Aorta (tissue), 5 donors: ENCODE measurements around the gene MTF1. TPM values are rescaled to one million over a fixed set of nuclear protein-coding genes. Genes with fewer than 3 reads are reported as not detected.

Source experiments
- ATAC-seq: fragments of 200-7000 bp; cut with Tn5 transposase; one replicate; pipeline ENCODE4 v1.9.1; 2022; ENCODE audit warnings: moderate library complexity; ENCODE audit not compliant: low FRiP score
- DNase-seq, 2 donors: peaks; one replicate each; pipeline ENCODE4 v3.0.0-alpha.2; 2020
- H3K27ac ChIP-seq, 2 donors: one replicate each; pipeline ENCODE4 v1.5.1; 2013; ENCODE audit warnings: low read length in 2 of 2, mild to moderate bottlenecking in 2 of 2, moderate library complexity in 2 of 2, control low read depth in 1 of 2, inconsistent platforms in 1 of 2, low read depth in 1 of 2
- H3K27me3 ChIP-seq, 2 donors: one replicate each; pipeline ENCODE4 v1.6.1; 2013; ENCODE audit warnings: control low read depth in 1 of 2, low read length in 1 of 2, mild to moderate bottlenecking in 1 of 2, moderate library complexity in 1 of 2; ENCODE audit not compliant: insufficient read depth in 2 of 2, control insufficient read depth in 1 of 2
- H3K36me3 ChIP-seq, 2 donors: one replicate each; pipeline ENCODE4 v1.6.1; 2013; ENCODE audit warnings: control low read depth in 1 of 2, low read length in 1 of 2, mild to moderate bottlenecking in 1 of 2; ENCODE audit not compliant: insufficient read depth in 2 of 2, control insufficient read depth in 1 of 2
- H3K4me1 ChIP-seq, 2 donors: one replicate each; pipeline ENCODE4 v1.6.1; 2013; ENCODE audit warnings: low read length in 2 of 2, control low read depth in 1 of 2, mild to moderate bottlenecking in 1 of 2, moderate library complexity in 1 of 2; ENCODE audit not compliant: insufficient read depth in 2 of 2, control insufficient read depth in 1 of 2
- H3K4me3 ChIP-seq, 2 donors: one replicate each; pipeline ENCODE4 v1.5.1; 2013; ENCODE audit warnings: low read length in 2 of 2, control low read depth in 1 of 2, mild to moderate bottlenecking in 1 of 2
- H3K9me3 ChIP-seq: one replicate; pipeline ENCODE4 v1.6.1; 2013; ENCODE audit warnings: mild to moderate bottlenecking, low read length; ENCODE audit not compliant: control insufficient read depth
- WGBS, 2 donors: extraction: QIAGEN DNeasy Blood & Tissue Kit; methylation state at CpG; one replicate each; pipeline ENCODE4 v1.1.7; 2013; 5-methylcytosine and 5-hydroxymethylcytosine counted together
- intact Hi-C, 2 donors: fragments of 100-400 bp; cut with DNase I; formaldehyde crosslinking; loops; one replicate each; pipeline versions ENCODE4 v1.14.2 to v1.15.0; 2022
- polyA plus RNA-seq, 2 donors: library from polyadenylated mRNA; stranded (reverse); fragments of 200-250 nt; gene quantifications; one replicate each; pipeline ENCODE4 v1.2.3, GENCODE V29; 2013
- total RNA-seq, 2 donors: library from RNA; stranded (reverse); fragmentation: NEBNext Ultra II Directional; extraction: Animal tissue kit (Norgen Biotek cat#: 25700); gene quantifications; one replicate each; pipeline ENCODE4 v1.2.1, GENCODE V29; 2021
- donor health status: healthy with polysubstance abuse.
- donor health status: Bipolar disorder and iron deficiency.
- donor health status: DM: no; HTN: no; CAD: no.
- donor health status: DM: no; HTN: no; CAD: no.
- donor health status: DM: yes; HTN: yes; CAD: no.

MTF1 gene
- total and polyA plus RNA-seq, 4 donors = 2.1 to 23.5 (median 11.9) TPM

DNA sequence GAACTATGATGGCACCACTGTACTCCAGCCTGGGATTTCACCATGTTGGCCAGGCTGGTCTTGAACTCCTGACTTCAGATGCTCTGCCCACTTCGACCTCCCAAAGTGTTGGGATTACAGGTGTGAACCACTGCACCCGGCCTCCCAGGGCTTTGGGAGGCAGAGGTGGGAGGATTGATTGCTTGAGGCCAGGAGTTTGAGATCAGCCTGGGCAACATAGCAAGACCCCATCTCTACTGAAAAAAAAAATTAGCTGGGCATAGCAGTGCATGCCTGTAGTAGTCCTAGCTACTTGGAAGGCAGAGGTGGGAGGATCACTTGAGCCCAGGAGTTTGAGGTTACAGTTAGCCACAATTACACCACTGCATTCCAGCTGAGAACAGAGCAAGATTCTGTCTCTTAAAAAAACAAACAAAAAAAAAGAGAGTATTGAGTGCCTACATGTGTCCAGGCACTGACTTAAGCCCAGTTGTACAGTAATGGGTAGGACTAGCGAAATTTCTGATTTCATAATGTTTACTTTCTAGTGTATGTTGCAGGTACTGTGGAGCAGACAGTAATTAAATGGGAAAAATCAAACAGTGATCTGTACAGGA, 61.5 kb downstream of the MTF1 start:
- Histone ChIP-seq H3K27me3 (no peaks in the 10 kb centered on the region), H3K4me1 (no peaks in the 10 kb centered on the region), H3K4me3 (no peak overlapping the region), H3K9me3 (no peaks in the 10 kb centered on the region), H3K36me3 (no peaks in the 10 kb centered on the region), H3K27ac (no peak overlapping the region)
- intact Hi-C loops = no loop called here
- WGBS, 2 donors = 88% methylated on average over 3 of the region's 3 CpGs
- DNase-seq (peak in 1 of 2 donors; percentile 27), ATAC-seq (no peak)

DNA sequence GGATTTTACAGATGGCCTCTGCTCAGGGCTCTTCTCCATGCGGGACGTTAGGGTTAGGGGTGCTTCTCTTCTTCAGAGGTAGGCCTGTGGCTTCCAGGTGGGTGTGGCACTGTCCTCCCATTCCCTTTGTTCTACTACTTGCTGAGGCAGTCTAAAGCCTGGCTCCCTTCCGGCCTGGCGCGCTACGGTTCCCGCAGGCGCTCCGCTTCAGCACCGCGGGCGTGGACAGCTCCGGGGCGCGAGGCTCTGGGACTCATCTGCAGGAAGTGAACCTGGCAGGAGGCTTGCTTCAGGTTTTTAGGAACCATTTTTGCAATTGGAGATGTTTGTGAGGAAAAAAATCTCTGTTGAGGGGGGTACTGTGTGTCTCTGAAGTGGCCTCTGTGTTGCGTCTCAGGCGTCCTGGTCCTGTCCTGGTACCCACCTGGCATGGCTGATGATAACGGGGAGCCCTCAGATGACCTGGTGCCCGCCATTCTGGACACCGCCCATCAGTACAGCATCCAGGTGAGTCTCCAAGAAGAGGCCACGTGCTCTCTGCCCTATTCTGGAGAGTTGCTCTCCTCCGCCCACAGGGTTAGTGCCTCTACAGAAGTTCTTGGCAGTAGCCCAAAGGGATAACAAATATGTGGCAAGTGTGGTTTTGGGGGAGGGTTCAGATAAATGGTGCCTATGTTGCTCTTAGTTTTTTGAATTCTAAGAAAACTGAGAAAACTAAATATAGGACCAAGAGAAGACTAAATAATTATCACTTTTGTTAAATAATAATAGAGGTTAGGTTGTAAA, 63.9 kb downstream of the MTF1 start:
- WGBS, 2 donors = 24 to 25% methylated on average over 22 of the region's 22 CpGs
- Histone ChIP-seq H3K36me3 (no peaks in the 10 kb centered on the region), H3K4me1 (no peaks in the 10 kb centered on the region), H3K27me3 (no peaks in the 10 kb centered on the region), H3K9me3 (no peaks in the 10 kb centered on the region), H3K27ac (no peak overlapping the region), H3K4me3 (no peak overlapping the region)
- ATAC-seq (peak; percentile 69), DNase-seq (peak; percentile 58 to 88)
- intact Hi-C loops = no loop called here

DNA sequence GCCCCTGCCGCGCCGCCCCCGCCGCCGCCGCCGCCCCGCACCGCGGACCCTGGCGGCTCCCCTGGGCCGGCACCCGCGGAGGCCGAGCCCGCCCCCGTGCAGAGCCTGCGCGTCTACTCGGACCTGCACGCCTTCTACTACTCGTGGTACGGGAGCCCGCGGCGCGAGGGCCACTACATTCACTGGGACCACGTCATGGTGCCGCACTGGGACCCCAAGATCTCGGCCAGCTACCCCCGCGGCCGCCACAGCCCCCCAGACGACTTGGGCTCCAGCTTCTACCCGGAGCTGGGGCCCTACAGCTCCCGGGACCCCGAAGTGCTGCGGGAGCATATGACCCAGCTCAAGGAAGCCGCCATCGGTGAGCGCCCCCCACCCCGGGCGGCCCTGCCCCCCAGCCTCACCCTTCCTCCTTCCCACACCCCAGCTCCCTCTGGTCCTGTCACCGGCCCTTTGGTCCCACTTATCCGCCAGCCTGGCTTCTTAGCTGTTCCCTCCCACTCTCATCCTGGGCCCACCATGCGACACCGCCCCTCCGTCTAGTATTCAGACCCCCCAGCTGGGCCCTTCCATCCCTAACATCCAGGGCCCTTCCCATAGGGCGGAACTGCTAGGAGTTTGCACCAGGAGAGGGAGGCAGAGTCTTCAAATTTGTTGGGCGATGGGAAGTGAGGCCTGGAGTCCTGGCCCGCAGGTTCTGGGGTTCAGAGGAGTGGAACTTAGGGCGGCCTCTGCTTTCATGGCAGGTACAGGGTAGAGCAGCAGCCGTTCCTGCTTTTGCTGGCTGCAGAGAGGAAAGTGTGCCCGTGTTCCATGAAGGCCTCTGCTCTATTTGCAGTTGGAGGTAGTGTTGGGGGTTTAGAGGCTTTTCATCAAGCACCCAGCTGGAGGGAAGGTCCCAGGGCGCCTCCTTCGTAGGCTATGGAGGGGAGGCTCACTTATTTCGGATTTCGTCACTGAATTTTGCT, 64.7 kb downstream of the MTF1 start:
- Histone ChIP-seq H3K4me1 (no peaks in the 10 kb centered on the region), H3K27ac (no peak overlapping the region), H3K4me3 (peak overlapping the region; percentile 68 to 71), H3K36me3 (no peaks in the 10 kb centered on the region), H3K27me3 (no peaks in the 10 kb centered on the region), H3K9me3 (no peaks in the 10 kb centered on the region)
- intact Hi-C loops = no loop called here
- ATAC-seq (no peak), DNase-seq (no peak)
- 9 to 10% methylated on average over 39 to 59 of the region's 59 CpGs for WGBS, 2 donors

- no peak within 1 kb of the TSS for H3K27ac ChIP-seq
- H3K27me3 ChIP-seq = no peaks in the 10 kb centered on the region
- DNase-seq (peak; percentile 58 to 81), ATAC-seq (peak; percentile 44)
- intact Hi-C loops = no loop called here
- peak within 1 kb of the TSS; percentile 68 to 71 for H3K4me3 ChIP-seq
- H3K4me1 ChIP-seq = no peaks in the 10 kb centered on the region
- no peaks in the 10 kb centered on the region for H3K9me3 ChIP-seq
- H3K36me3 ChIP-seq = no peaks in the 10 kb centered on the region
- WGBS, 2 donors = 0 to 1% methylated on average over 57 to 82 of the region's 82 CpGs
These were observed 65.5 kb downstream of the MTF1 start, which contains the start of gene MANEAL for GRCh38 chr1:37793773-37794371. TSS of gene MANEAL (plus strand) at chr1:37793847. CDS start at chr1:37794183, 336 bp downstream.

DNA sequence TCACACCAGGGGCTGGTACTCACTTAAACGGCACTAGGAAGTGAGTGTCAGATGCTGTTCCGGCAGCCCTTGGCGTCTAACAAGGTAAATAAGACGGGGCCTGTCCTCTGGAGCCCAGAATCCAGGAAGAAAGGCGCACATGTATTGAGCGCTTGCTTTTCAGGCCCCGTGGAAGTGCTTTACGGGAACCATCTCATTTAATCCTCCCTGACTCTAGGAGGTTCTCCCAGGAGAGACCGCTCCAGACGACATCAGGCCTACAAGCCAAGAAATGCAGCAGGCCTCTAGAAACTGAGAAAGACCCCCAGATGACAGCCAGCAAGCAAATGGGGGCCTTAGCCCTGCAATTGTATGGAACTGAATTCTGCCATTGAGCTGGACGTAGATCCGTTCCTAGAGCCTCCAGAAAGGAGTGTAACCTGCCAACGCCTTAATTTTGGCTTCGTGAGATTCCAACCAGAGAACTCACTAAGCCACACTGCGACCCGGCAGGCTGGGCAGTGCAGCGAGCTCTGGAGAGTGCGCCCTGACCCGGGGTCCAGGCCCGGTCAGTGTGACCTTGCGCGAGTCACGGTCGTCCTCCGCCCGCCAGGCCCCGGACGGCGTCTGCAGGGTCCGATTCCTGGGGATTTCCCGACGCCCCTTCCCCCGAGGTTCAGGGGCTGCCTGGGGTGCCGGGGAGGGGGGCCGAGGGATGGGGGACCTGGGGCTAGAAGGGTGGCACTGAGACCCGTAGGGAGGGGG, 66.3 kb downstream of the MTF1 start:
- WGBS, 2 donors = 29% methylated on average over 35 to 36 of the region's 36 CpGs
- Histone ChIP-seq H3K4me1 (no peaks in the 10 kb centered on the region), H3K4me3 (no peak overlapping the region), H3K27me3 (no peaks in the 10 kb centered on the region), H3K27ac (no peak overlapping the region), H3K9me3 (no peaks in the 10 kb centered on the region), H3K36me3 (no peaks in the 10 kb centered on the region)
- ATAC-seq (peak; percentile 7), DNase-seq (no peak)
- intact Hi-C loops = no loop called here

GRCh38 chr1:37782491-37782890, 76.9 kb downstream of the MTF1 start:
- no peak overlapping the region for H3K4me3 ChIP-seq
- H3K4me1 ChIP-seq = no peaks in the 10 kb centered on the region
- no peak for DNase-seq
- intact Hi-C loops = no loop called here
- ATAC-seq = no peak
- no peak overlapping the region for H3K27ac ChIP-seq
- H3K9me3 ChIP-seq = no peaks in the 10 kb centered on the region
- H3K27me3 ChIP-seq = no peaks in the 10 kb centered on the region
- H3K36me3 ChIP-seq = no peaks in the 10 kb centered on the region
- WGBS, 2 donors = 77 to 79% methylated on average over 17 of the region's 17 CpGs

GRCh38 chr1:37778654-37779053, 80.7 kb downstream of the MTF1 start:
- H3K4me3 ChIP-seq = no peak overlapping the region
- 88 to 89% methylated on average over 3 of the region's 3 CpGs for WGBS, 2 donors
- no peaks in the 10 kb centered on the region for H3K27me3 ChIP-seq
- no peaks in the 10 kb centered on the region for H3K36me3 ChIP-seq
- intact Hi-C loops = no loop called here
- no peak for DNase-seq
- ATAC-seq = no peak
- H3K27ac ChIP-seq = no peak overlapping the region
- peaks cover under 1% of the 10 kb centered on the region for H3K9me3 ChIP-seq
- no peaks in the 10 kb centered on the region for H3K4me1 ChIP-seq
